Neural cell (in vitro differentiated cells): ENCODE data around the gene CMKLR1. TPM values are rescaled to one million over a fixed set of nuclear protein-coding genes. Genes with fewer than 3 reads are reported as not detected.
A peak's percentile ranks its signal among the peaks of the same experiment; 100 is the strongest.

Experiments used
- H2AFZ ChIP-seq: fragments of 200-600, 300-800 bp; sonication (generic), shearing (Covaris generic); 2 replicates; pipeline ENCODE4 v1.6.0; 2014; ENCODE audit warnings: low read depth, mild to moderate bottlenecking, antibody characterized with exemption, low read length, moderate library complexity
- H3F3A ChIP-seq: fragments of 200-600 bp; shearing (Covaris generic); 2 replicates; pipeline ENCODE4 v1.6.1; 2016; ENCODE audit warnings: mild to moderate bottlenecking, moderate library complexity, mixed read lengths, antibody characterized with exemption, low read length; ENCODE audit not compliant: insufficient read depth, poor library complexity, severe bottlenecking
- H3K27ac ChIP-seq: fragments of 200-600, 300-800 bp; sonication (generic), shearing (Covaris generic); 2 replicates; pipeline ENCODE4 v1.5.1; 2014; ENCODE audit warnings: mild to moderate bottlenecking, low read length, moderate library complexity
- H3K27me3 ChIP-seq: fragments of 300-800, 200-600 bp; sonication (generic), shearing (Covaris generic); 2 replicates; pipeline ENCODE4 v1.6.0; 2014; ENCODE audit warnings: mild to moderate bottlenecking, low read depth, low read length, moderate library complexity; ENCODE audit not compliant: insufficient read depth
- H3K36me3 ChIP-seq: fragments of 300-800, 200-600 bp; sonication (generic), shearing (Covaris generic); 2 replicates; pipeline ENCODE4 v1.5.1; 2014; ENCODE audit warnings: mild to moderate bottlenecking, antibody characterized with exemption, low read length, moderate library complexity; ENCODE audit not compliant: insufficient read depth
- H3K4me2 ChIP-seq: fragments of 300-800, 200-600 bp; sonication (generic), shearing (Covaris generic); 2 replicates; pipeline ENCODE4 v1.6.0; 2014; ENCODE audit warnings: mild to moderate bottlenecking, low read length
- H3K4me3 ChIP-seq: fragments of 300-800, 200-600 bp; sonication (generic), shearing (Covaris generic); 2 replicates; pipeline ENCODE4 v1.5.1; 2014; ENCODE audit warnings: mild to moderate bottlenecking, low read length, moderate library complexity
- H3K79me2 ChIP-seq: fragments of 200-600 bp; shearing (Covaris generic); replicated peaks from 2 replicates; pipeline ENCODE4 v1.6.0; 2014; ENCODE audit warnings: mild to moderate bottlenecking, low read length, moderate library complexity; ENCODE audit not compliant: insufficient read depth
- H3K9ac ChIP-seq: fragments of 300-800, 200-600 bp; sonication (generic), shearing (Covaris generic); 2 replicates; pipeline ENCODE4 v1.6.1; 2016; ENCODE audit warnings: mild to moderate bottlenecking, low read length, mixed read lengths
- H3K9me2 ChIP-seq: fragments of 200-600 bp; shearing (Covaris generic); 2 replicates; pipeline ENCODE4 v1.6.1; 2016; ENCODE audit warnings: mild to moderate bottlenecking, low read length, mixed read lengths; ENCODE audit not compliant: insufficient read depth
- H3K9me3 ChIP-seq: fragments of 200-600, 300-800 bp; sonication (generic), shearing (Covaris generic); 2 replicates; pipeline ENCODE4 v1.6.1; 2016; ENCODE audit warnings: mild to moderate bottlenecking, mixed run types, low read length, moderate library complexity, mixed read lengths
- H4K20me1 ChIP-seq: fragments of 200-600 bp; shearing (Covaris generic); 2 replicates; pipeline ENCODE4 v1.6.1; 2016; ENCODE audit warnings: mild to moderate bottlenecking, mixed run types; ENCODE audit not compliant: insufficient read depth
- EP300 ChIP-seq: fragments of 450-650 bp; conservative IDR thresholded peaks from 2 replicates; pipeline ENCODE4 v1.6.1; 2014; ENCODE audit warnings: antibody characterized with exemption, mild to moderate bottlenecking, moderate library complexity; ENCODE audit not compliant: poor library complexity, severe bottlenecking
- EZH2 ChIP-seq: fragments of 200-600, 300-800 bp; shearing (Covaris generic), sonication (generic); IDR thresholded peaks from 2 replicates; pipeline ENCODE4 v1.6.1; 2014; ENCODE audit warnings: antibody characterized with exemption, low read length, borderline replicate concordance, mild to moderate bottlenecking; ENCODE audit not compliant: insufficient read depth, poor library complexity, severe bottlenecking
- MXI1 ChIP-seq: fragments of 450-650 bp; conservative IDR thresholded peaks from 2 replicates; pipeline ENCODE4 v1.6.1; 2014; ENCODE audit warnings: antibody characterized with exemption, mild to moderate bottlenecking; ENCODE audit not compliant: poor library complexity, severe bottlenecking
- POLR2AphosphoS5 ChIP-seq: IDR thresholded peaks from 2 replicates; pipeline ENCODE4 v1.6.1; 2012
- RAD21 ChIP-seq: fragments of 450-650 bp; conservative IDR thresholded peaks from 2 replicates; pipeline ENCODE4 v1.6.1; 2014; ENCODE audit warnings: antibody characterized with exemption, mild to moderate bottlenecking, moderate library complexity
- SMC3 ChIP-seq: fragments of 450-650 bp; conservative IDR thresholded peaks from 2 replicates; pipeline ENCODE4 v1.6.1; 2014; ENCODE audit warnings: antibody characterized with exemption, mild to moderate bottlenecking, moderate library complexity; ENCODE audit not compliant: poor library complexity
- TAF1 ChIP-seq: IDR thresholded peaks from 2 replicates; pipeline ENCODE4 v1.6.1; 2012; ENCODE audit warnings: low read depth
- polyA plus RNA-seq: library from polyadenylated mRNA; depleted of rRNA; stranded (reverse); fragments of >200 nt; gene quantifications from 2 replicates; pipeline ENCODE4 v1.2.3, GENCODE V29; 2014
- TF ChIP-seq, protein P1 (sequence below): IDR thresholded peaks from 2 replicates; pipeline ENCODE4 v1.6.1; 2012; ENCODE audit warnings: borderline replicate concordance
- TF ChIP-seq, protein P2 (sequence below): fragments of 450-650 bp; IDR thresholded peaks from 2 replicates; pipeline ENCODE4 v1.5.1; 2014; ENCODE audit warnings: antibody characterized with exemption, mild to moderate bottlenecking, moderate library complexity; ENCODE audit not compliant: poor library complexity, severe bottlenecking

The CMKLR1 gene
- polyA plus RNA-seq, 1 donor from 2014 or later: 0.06 TPM

DNA sequence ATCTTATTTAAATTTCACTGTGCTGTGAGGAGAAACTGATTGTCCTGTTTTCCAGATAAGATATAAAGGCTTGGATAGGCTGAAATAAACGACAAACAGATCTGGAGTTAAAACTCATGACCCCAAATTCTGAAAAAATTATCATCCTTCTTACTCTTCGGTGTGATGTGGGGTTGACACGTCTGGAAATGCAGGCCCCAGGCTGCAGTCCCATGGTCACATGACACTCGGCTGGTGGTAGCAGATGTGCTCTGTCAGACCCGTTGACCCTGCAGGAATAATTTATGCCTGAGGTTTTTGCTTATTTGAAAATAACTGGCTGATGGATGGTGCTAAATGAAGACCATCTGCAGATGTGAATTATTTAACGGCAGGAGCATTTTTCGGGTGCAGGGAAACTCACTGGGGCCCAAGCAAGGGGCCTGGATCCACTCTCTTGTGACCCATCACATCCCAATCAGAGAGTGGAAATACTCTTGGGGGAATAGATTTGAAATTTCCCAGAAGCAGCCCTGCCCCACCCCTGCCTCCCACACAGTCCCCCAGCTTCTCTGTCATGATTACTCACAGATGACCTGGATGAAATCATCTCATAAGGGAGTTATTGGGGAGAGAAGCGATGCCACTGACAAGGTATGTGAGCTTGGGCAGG lies 47.7 kb upstream of the CMKLR1 start:
- no peaks in the 10 kb centered on the region for H3K36me3 ChIP-seq
- TF ChIP-seq TAF1 (no peak), RAD21 (no peak), EZH2 (no peak), POLR2AphosphoS5 (no peak), EP300 (no peak), MXI1 (no peak), SMC3 (no peak)
- TF ChIP-seq, protein P1, sequence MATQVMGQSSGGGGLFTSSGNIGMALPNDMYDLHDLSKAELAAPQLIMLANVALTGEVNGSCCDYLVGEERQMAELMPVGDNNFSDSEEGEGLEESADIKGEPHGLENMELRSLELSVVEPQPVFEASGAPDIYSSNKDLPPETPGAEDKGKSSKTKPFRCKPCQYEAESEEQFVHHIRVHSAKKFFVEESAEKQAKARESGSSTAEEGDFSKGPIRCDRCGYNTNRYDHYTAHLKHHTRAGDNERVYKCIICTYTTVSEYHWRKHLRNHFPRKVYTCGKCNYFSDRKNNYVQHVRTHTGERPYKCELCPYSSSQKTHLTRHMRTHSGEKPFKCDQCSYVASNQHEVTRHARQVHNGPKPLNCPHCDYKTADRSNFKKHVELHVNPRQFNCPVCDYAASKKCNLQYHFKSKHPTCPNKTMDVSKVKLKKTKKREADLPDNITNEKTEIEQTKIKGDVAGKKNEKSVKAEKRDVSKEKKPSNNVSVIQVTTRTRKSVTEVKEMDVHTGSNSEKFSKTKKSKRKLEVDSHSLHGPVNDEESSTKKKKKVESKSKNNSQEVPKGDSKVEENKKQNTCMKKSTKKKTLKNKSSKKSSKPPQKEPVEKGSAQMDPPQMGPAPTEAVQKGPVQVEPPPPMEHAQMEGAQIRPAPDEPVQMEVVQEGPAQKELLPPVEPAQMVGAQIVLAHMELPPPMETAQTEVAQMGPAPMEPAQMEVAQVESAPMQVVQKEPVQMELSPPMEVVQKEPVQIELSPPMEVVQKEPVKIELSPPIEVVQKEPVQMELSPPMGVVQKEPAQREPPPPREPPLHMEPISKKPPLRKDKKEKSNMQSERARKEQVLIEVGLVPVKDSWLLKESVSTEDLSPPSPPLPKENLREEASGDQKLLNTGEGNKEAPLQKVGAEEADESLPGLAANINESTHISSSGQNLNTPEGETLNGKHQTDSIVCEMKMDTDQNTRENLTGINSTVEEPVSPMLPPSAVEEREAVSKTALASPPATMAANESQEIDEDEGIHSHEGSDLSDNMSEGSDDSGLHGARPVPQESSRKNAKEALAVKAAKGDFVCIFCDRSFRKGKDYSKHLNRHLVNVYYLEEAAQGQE: no peak
- TF ChIP-seq, protein P2, sequence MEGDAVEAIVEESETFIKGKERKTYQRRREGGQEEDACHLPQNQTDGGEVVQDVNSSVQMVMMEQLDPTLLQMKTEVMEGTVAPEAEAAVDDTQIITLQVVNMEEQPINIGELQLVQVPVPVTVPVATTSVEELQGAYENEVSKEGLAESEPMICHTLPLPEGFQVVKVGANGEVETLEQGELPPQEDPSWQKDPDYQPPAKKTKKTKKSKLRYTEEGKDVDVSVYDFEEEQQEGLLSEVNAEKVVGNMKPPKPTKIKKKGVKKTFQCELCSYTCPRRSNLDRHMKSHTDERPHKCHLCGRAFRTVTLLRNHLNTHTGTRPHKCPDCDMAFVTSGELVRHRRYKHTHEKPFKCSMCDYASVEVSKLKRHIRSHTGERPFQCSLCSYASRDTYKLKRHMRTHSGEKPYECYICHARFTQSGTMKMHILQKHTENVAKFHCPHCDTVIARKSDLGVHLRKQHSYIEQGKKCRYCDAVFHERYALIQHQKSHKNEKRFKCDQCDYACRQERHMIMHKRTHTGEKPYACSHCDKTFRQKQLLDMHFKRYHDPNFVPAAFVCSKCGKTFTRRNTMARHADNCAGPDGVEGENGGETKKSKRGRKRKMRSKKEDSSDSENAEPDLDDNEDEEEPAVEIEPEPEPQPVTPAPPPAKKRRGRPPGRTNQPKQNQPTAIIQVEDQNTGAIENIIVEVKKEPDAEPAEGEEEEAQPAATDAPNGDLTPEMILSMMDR: no peak
- no peaks in the 10 kb centered on the region for H3K9me2 ChIP-seq
- no peak overlapping the region for H2AFZ ChIP-seq
- no peaks in the 10 kb centered on the region for H3K79me2 ChIP-seq
- no peaks in the 10 kb centered on the region for H3K27me3 ChIP-seq
- no peak overlapping the region for H3K4me2 ChIP-seq
- H3F3A ChIP-seq: no peaks in the 10 kb centered on the region
- no peaks in the 10 kb centered on the region for H3K9me3 ChIP-seq
- no peaks in the 10 kb centered on the region for H4K20me1 ChIP-seq
- no peak overlapping the region for H3K27ac ChIP-seq
- H3K9ac ChIP-seq: no peak overlapping the region
- no peak overlapping the region for H3K4me3 ChIP-seq

DNA sequence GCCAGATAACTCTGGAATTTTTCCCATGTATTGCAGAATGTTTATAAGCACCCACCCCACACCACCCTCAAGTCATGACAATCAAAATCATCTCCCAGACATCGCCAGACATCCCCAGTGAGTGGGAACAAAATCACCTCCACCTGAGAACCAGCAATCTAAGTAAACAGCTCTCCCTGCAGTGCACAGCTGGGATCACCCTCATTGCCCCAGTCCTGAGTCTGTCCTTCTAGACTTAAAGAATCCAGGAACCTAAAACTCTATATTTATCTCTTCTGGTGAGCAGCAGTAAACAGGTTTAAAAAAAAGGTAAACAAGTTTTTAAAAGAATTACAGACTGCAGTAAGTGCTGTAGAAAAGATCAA lies 43.3 kb upstream of the CMKLR1 start:
- Histone ChIP-seq H3K9ac (no peak overlapping the region), H3K27ac (no peak overlapping the region), H2AFZ (no peak overlapping the region), H3K79me2 (no peaks in the 10 kb centered on the region), H3F3A (no peaks in the 10 kb centered on the region), H3K36me3 (no peaks in the 10 kb centered on the region), H3K4me3 (no peak overlapping the region), H3K27me3 (no peaks in the 10 kb centered on the region), H3K9me2 (no peaks in the 10 kb centered on the region), H3K4me2 (no peak overlapping the region), H3K9me3 (no peaks in the 10 kb centered on the region), H4K20me1 (no peaks in the 10 kb centered on the region)
- TF ChIP-seq SMC3 (peak; percentile 71), RAD21 (peak; percentile 65), EZH2 (no peak), POLR2AphosphoS5 (no peak), EP300 (no peak), TAF1 (no peak), MXI1 (no peak)
- TF ChIP-seq, protein P2: peak; percentile 52
- TF ChIP-seq, protein P1: no peak
